Erythroblast (primary cell): ENCODE data around the gene RGS19.

Source experiments
- GATA1 ChIP-seq: IDR thresholded peaks from 2 replicates; pipeline ENCODE4 v1.6.1; 2011; ENCODE audit warnings: low read depth, mild to moderate bottlenecking, control low read depth, low read length, moderate library complexity
- POLR2A ChIP-seq: IDR thresholded peaks from 2 replicates; pipeline ENCODE4 v1.6.1; 2011; ENCODE audit warnings: mild to moderate bottlenecking, low read length

- no peak for TF ChIP-seq POLR2A
- no peak for TF ChIP-seq GATA1
Measured at GRCh38 chr20:64079273-64080012, at the start of gene RGS19.
